ENCODE data around the gene VTCN1. TPM values are rescaled to one million over a fixed set of nuclear protein-coding genes. Genes with fewer than 3 reads are reported as not detected.

VTCN1 gene
- total RNA-seq, 1 donor from 2014 or later: not detected

GRCh38 chr1:117098287-117098890, 112.3 kb downstream of the VTCN1 start:
- no peak overlapping the region for H3K27ac Mint-ChIP-seq
- no peaks in the 10 kb centered on the region for H3K27me3 Mint-ChIP-seq
- H3K4me1 Mint-ChIP-seq: peaks cover 8% of the 10 kb centered on the region
- H3K9me3 Mint-ChIP-seq: no peaks in the 10 kb centered on the region
- no peak overlapping the region for H3K4me3 Mint-ChIP-seq
- intact Hi-C loops (cut with micrococcal nuclease): no loop called here
- H3K36me3 Mint-ChIP-seq (ENCODE audit: low read depth): peaks cover 69% of the 10 kb centered on the region
- no peak for DNase-seq

GRCh38 chr1:117097443-117097842, 113.3 kb downstream of the VTCN1 start:
- Mint-ChIP-seq H3K4me3 (no peak overlapping the region), H3K27me3 (no peaks in the 10 kb centered on the region), H3K4me1 (peaks cover 17% of the 10 kb centered on the region), H3K36me3 (ENCODE audit: low read depth) (peaks cover 72% of the 10 kb centered on the region), H3K27ac (no peak overlapping the region), H3K9me3 (no peaks in the 10 kb centered on the region)
- no peak for DNase-seq
- intact Hi-C loops (cut with micrococcal nuclease): no loop called here

GRCh38 chr1:117096951-117097408, 113.7 kb downstream of the VTCN1 start:
- Mint-ChIP-seq H3K36me3 (ENCODE audit: low read depth) (peaks cover 72% of the 10 kb centered on the region), H3K9me3 (no peaks in the 10 kb centered on the region)
- intact Hi-C loops (cut with micrococcal nuclease): no loop called here

GRCh38 chr1:117094841-117095604, 115.7 kb downstream of the VTCN1 start:
- H3K4me1 Mint-ChIP-seq: peaks cover 17% of the 10 kb centered on the region
- no peaks in the 10 kb centered on the region for H3K9me3 Mint-ChIP-seq
- no peak overlapping the region for H3K4me3 Mint-ChIP-seq
- H3K36me3 Mint-ChIP-seq (ENCODE audit: low read depth): peaks cover 76% of the 10 kb centered on the region
- intact Hi-C loops (cut with micrococcal nuclease): loop anchor here (1.0 kb wide), 1 partner anchor 27 kb away; no protein-coding TSS in a partner anchor
- no peak overlapping the region for H3K27ac Mint-ChIP-seq
- no peaks in the 10 kb centered on the region for H3K27me3 Mint-ChIP-seq
- DNase-seq: no peak

More at GRCh38 chr1:117096951-117097408, 113.7 kb downstream of the VTCN1 start:
- DNase-seq: no peak
- Mint-ChIP-seq H3K27me3 (no peaks in the 10 kb centered on the region), H3K4me3 (no peak overlapping the region), H3K4me1 (peaks cover 17% of the 10 kb centered on the region), H3K27ac (no peak overlapping the region)

GRCh38 chr1:117093870-117094621, 116.7 kb downstream of the VTCN1 start:
- Mint-ChIP-seq H3K36me3 (ENCODE audit: low read depth) (peaks cover 73% of the 10 kb centered on the region), H3K4me1 (peaks cover 20% of the 10 kb centered on the region), H3K4me3 (no peak overlapping the region), H3K9me3 (no peaks in the 10 kb centered on the region), H3K27ac (peak overlapping the region; percentile 64), H3K27me3 (no peaks in the 10 kb centered on the region)
- peak; percentile 83 for DNase-seq
- intact Hi-C loops (cut with micrococcal nuclease): loop anchor here (1.0 to 2.0 kb wide), 2 partner anchors 17 to 26 kb away; no protein-coding TSS in a partner anchor

Other genes starting within 250 kb of the VTCN1 start
- gene CD101, start 209.2 kb downstream of the VTCN1 start, total RNA-seq: 0.82 and 1.2 TPM in 2 replicates
- gene TTF2, start 150.6 kb downstream of the VTCN1 start, total RNA-seq: 108 and 116 TPM in 2 replicates
- gene TRIM45, start 89.2 kb downstream of the VTCN1 start, total RNA-seq: 0.62 and 0.98 TPM in 2 replicates
- 23.9 and 28.7 TPM in 2 replicates for gene MAN1A2, start 156.5 kb upstream of the VTCN1 start, total RNA-seq

Measured in activated CD4-positive, alpha-beta T cell treated with anti-CD3 and anti-CD28 coated beads, Interleukin-2, amount 10 ng/mL, durations not matched to agents 24 days and 14 days (primary cell).